Right ventricle myocardium superior (tissue), 1 donor: ENCODE data around the gene CBLN3. TPM values are rescaled to one million over a fixed set of nuclear protein-coding genes. Genes with fewer than 3 reads are reported as not detected.

Experiments used
- total RNA-seq: library from RNA; stranded (reverse); fragmentation: NEBNext Ultra II Directional; extraction: Animal tissue kit (Norgen Biotek cat#: 25700); gene quantifications from one replicate; pipeline ENCODE4 v1.2.1, GENCODE V29; 2021
- donor health status: DM: no; HTN: yes; CAD: no; lungs with severe emphysema.

CBLN3 gene
- total RNA-seq, 1 donor from 2014 or later, result 0.65 TPM

Other genes with a start within 250 kb of the CBLN3 start
- 10.5 TPM for gene IPO4, start 240.9 kb downstream of the CBLN3 start, total RNA-seq
- gene TM9SF1, start 234.2 kb downstream of the CBLN3 start, total RNA-seq, result 19.2 TPM
- gene TSSK4, start 224.0 kb downstream of the CBLN3 start, total RNA-seq, result not detected
- gene CHMP4A, start 216.2 kb downstream of the CBLN3 start, total RNA-seq, result 26.6 TPM
- gene MDP1, start 213.6 kb downstream of the CBLN3 start, total RNA-seq, result 18.9 TPM
- gene NEDD8, start 197.3 kb downstream of the CBLN3 start, total RNA-seq, result 212 TPM
- 26.2 TPM for gene GMPR2, start 196.7 kb downstream of the CBLN3 start, total RNA-seq
- 28.7 TPM for gene TINF2, start 187.0 kb downstream of the CBLN3 start, total RNA-seq
- 1.1 TPM for gene TGM1, start 166.5 kb downstream of the CBLN3 start, total RNA-seq
- gene RABGGTA, start 158.1 kb downstream of the CBLN3 start, total RNA-seq, result 20.3 TPM
- 5.2 TPM for gene DHRS1, start 129.9 kb downstream of the CBLN3 start, total RNA-seq
- 23.4 TPM for gene NOP9, start 129.8 kb downstream of the CBLN3 start, total RNA-seq
- 2.9 TPM for gene CIDEB, start 121.7 kb downstream of the CBLN3 start, total RNA-seq
- gene LTB4R2, start 119.5 kb downstream of the CBLN3 start, total RNA-seq, result 0.65 TPM
- 1.8 TPM for gene LTB4R, start 118.2 kb downstream of the CBLN3 start, total RNA-seq
- gene ADCY4, start 94.6 kb downstream of the CBLN3 start, total RNA-seq, result 20.6 TPM
- 2.9 TPM for gene RIPK3, start 89.7 kb downstream of the CBLN3 start, total RNA-seq
- 25.6 TPM for gene NFATC4, start 61.5 kb downstream of the CBLN3 start, total RNA-seq
- gene NYNRIN, start 30.7 kb downstream of the CBLN3 start, total RNA-seq, result 8.8 TPM
- gene KHNYN, start 286 bp upstream of the CBLN3 start, total RNA-seq, result 22.5 TPM
- gene SDR39U1, start 13.1 kb upstream of the CBLN3 start, total RNA-seq, result 84.7 TPM
- gene CMA1, start 78.6 kb upstream of the CBLN3 start, total RNA-seq, result 1.9 TPM
- 2.4 TPM for gene CTSG, start 146.6 kb upstream of the CBLN3 start, total RNA-seq
- 0.86 TPM for gene GZMH, start 180.0 kb upstream of the CBLN3 start, total RNA-seq
- 1.3 TPM for gene GZMB, start 204.5 kb upstream of the CBLN3 start, total RNA-seq